ENCODE results near the gene SUGP1.

DNA sequence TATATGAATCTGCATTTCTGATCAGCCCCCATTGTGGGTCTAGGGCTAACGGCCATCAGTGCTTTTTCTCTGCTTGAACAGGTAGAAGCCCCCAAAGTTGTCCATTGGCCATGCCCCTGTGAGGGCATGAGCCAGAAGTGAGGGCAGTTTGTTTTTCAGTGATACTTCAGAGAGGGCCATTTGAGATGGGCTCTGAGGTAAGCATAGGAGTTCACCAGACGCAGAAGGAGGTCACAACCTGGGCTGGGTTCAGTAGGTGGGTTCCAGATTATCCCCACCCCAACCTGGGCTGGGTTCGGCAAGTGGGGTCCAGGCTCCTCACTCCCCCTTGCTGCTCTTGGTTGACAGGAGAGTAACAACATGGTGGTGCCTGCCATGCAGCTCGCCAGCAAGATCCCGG lies 33.7 kb upstream of the SUGP1 start:
- TF ChIP-seq EP300 (IDR thresholded peaks at IDR 0.05; ENCODE audit: low read depth), result no peak
- TF ChIP-seq, protein P1, sequence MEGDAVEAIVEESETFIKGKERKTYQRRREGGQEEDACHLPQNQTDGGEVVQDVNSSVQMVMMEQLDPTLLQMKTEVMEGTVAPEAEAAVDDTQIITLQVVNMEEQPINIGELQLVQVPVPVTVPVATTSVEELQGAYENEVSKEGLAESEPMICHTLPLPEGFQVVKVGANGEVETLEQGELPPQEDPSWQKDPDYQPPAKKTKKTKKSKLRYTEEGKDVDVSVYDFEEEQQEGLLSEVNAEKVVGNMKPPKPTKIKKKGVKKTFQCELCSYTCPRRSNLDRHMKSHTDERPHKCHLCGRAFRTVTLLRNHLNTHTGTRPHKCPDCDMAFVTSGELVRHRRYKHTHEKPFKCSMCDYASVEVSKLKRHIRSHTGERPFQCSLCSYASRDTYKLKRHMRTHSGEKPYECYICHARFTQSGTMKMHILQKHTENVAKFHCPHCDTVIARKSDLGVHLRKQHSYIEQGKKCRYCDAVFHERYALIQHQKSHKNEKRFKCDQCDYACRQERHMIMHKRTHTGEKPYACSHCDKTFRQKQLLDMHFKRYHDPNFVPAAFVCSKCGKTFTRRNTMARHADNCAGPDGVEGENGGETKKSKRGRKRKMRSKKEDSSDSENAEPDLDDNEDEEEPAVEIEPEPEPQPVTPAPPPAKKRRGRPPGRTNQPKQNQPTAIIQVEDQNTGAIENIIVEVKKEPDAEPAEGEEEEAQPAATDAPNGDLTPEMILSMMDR (IDR thresholded peaks at IDR 0.05), result no peak
- TF ChIP-seq POLR2AphosphoS5 (IDR thresholded peaks at IDR 0.05), result no peak
- no peak for TF ChIP-seq POLR2A (IDR thresholded peaks at IDR 0.05)

All from transverse colon (tissue), 4 donors.